ENCODE data around the gene ID2. TPM values are rescaled to one million over a fixed set of nuclear protein-coding genes. Genes with fewer than 3 reads are reported as not detected.
"Not testable (repeated sequence)": the region's sequence is repeated elsewhere in the genome, so short reads cannot be mapped to it uniquely, and the experiment has no call there.

ID2 gene
- total RNA-seq, 2 experiments from 2014 or later = 167 to 172 TPM

- POLR2A ChIA-PET = no interaction called here
- no peak overlapping the region for H3K27ac Mint-ChIP-seq
- H3K4me1 Mint-ChIP-seq = no peaks in the 10 kb centered on the region
- ATAC-seq (ENCODE audit: low read depth) = no peak
- H3K9me3 Mint-ChIP-seq = peaks cover 7% of the 10 kb centered on the region
- DNase-seq = no peak
- no peaks in the 10 kb centered on the region for H3K36me3 Mint-ChIP-seq
- no peak overlapping the region for H3K4me3 Mint-ChIP-seq
- H3K27me3 Mint-ChIP-seq = peaks cover 8% of the 10 kb centered on the region
Measured at GRCh38 chr2:8721410-8721809, 39.6 kb downstream of the ID2 start.

DNA sequence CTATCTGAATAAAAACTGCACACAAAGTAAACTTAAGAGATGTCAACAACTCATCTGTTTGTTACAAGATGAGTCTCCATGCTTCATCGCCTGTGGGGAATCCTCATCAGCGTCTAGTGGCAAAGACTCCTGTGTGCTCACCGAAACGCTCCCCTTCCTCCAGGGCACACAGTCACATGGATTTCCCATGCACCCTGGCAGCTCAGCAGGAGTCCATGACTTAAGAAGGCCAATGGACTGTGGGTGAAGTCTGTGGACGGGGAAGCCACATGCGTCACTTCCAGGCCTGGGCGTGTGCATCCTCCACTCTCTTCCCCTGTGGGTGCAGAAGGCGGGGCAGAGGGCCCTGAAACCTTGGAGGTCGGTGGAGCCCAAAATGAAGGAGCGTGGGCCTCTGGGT lies 41.1 kb downstream of the ID2 start:
- H3K4me1 Mint-ChIP-seq = no peaks in the 10 kb centered on the region
- H3K27ac Mint-ChIP-seq = no peak overlapping the region
- peaks cover 3% of the 10 kb centered on the region for H3K27me3 Mint-ChIP-seq
- H3K9me3 Mint-ChIP-seq = no peaks in the 10 kb centered on the region
- H3K4me3 Mint-ChIP-seq = no peak overlapping the region
- no peak for DNase-seq
- no peaks in the 10 kb centered on the region for H3K36me3 Mint-ChIP-seq
- no peak for ATAC-seq (ENCODE audit: low read depth)
- POLR2A ChIA-PET = no interaction called here

DNA sequence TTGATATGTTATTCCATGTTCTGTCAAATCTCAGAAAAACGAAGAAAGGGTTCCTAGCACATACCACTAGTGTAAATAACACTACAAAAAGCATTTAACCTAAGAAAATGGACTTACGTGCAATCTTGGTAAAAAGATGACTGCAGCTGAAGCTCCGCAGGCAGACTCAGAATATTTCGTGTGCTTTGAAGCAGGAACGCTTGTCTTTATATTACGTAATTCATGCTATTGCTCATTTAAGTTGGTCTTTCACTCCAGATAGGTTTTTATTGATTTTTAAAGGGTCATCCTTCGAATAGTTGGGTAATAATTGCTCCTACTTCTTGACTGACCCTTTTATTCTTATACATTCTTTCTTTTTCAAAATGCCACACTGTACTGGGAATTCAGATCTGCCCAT lies 44.0 kb downstream of the ID2 start:
- Mint-ChIP-seq H3K4me1 (no peaks in the 10 kb centered on the region), H3K9me3 (no peaks in the 10 kb centered on the region), H3K27me3 (no peaks in the 10 kb centered on the region), H3K4me3 (no peak overlapping the region), H3K27ac (no peak overlapping the region), H3K36me3 (no peaks in the 10 kb centered on the region)
- POLR2A ChIA-PET = no interaction called here
- no peak for DNase-seq
- ATAC-seq (ENCODE audit: low read depth) = no peak

DNA sequence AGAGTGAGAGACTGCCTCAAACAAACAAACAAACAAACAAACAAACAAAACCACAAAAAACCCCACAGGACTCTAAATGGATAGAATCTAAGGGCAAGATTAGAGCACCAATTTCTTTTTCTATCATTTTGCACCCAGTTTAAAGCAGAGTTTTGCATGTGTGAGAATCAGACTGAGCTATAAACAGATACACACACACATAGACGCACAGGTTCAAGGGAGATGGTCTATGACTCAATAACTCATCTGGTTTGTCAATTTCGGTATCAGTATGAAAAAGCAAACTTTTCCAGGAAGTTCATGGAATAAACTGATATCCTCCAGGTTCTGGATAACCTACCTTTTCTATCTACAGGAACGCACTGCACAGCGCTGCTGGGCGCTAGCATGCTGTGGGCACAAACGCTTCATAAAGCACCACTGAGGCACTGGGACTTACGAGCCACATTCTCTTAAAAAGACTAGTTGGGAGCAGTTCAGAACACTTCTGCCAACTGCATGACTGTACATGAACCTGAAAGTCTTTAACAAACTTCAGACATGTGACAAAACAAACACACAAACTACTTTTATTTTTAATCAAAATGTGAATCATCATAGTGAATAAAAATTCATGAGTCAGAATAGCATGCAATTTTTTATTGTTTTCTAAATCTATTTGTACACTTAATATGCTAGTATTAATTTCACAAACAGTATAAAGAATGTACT lies 46.6 kb downstream of the ID2 start:
- Mint-ChIP-seq H3K27ac (no peak overlapping the region), H3K4me1 (no peaks in the 10 kb centered on the region), H3K36me3 (peaks cover 13% of the 10 kb centered on the region), H3K9me3 (no peaks in the 10 kb centered on the region), H3K4me3 (no peak overlapping the region), H3K27me3 (no peaks in the 10 kb centered on the region)
- DNase-seq (no peak), ATAC-seq (ENCODE audit: low read depth) (no peak)
- POLR2A ChIA-PET = interaction anchor here (0.5 kb wide), 1 partner anchor 274 kb away, joined by 4 read pairs; no protein-coding TSS in a partner anchor

- H3K4me3 Mint-ChIP-seq; POLR2A ChIA-PET; H3K9me3 Mint-ChIP-seq; H3K4me1 Mint-ChIP-seq; DNase-seq; H3K27ac Mint-ChIP-seq; ATAC-seq (ENCODE audit: low read depth); H3K27me3 Mint-ChIP-seq: not testable (repeated sequence)
- H3K36me3 Mint-ChIP-seq = peaks cover 13% of the 10 kb centered on the region
Measured at GRCh38 chr2:8729101-8729500, 47.2 kb downstream of the ID2 start.

DNA sequence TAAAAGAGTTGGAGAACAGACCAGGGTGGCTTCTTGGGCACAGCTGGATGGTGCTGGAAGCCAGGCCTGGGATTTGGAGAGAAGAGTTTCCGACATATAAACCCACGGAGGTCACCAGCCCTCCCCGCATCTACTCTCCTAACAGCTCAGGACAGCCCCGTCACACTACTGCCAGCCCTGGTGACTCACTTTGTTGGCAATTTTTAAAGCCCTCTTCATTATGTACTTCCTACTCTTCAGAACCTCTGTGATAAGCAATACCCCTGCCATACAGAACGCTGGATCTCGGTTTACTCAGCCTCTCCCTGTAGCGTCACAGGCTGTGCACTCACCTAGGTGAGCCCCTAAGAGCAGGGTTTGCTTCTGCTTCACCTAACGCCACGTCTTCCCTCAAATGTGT lies 48.1 kb downstream of the ID2 start:
- DNase-seq (no peak), ATAC-seq (ENCODE audit: low read depth) (no peak)
- no peak overlapping the region for H3K27ac Mint-ChIP-seq
- POLR2A ChIA-PET = no interaction called here
- H3K4me3 Mint-ChIP-seq = no peak overlapping the region
- no peaks in the 10 kb centered on the region for H3K27me3 Mint-ChIP-seq
- H3K9me3 Mint-ChIP-seq = no peaks in the 10 kb centered on the region
- H3K4me1 Mint-ChIP-seq = no peaks in the 10 kb centered on the region
- peaks cover 13% of the 10 kb centered on the region for H3K36me3 Mint-ChIP-seq

DNA sequence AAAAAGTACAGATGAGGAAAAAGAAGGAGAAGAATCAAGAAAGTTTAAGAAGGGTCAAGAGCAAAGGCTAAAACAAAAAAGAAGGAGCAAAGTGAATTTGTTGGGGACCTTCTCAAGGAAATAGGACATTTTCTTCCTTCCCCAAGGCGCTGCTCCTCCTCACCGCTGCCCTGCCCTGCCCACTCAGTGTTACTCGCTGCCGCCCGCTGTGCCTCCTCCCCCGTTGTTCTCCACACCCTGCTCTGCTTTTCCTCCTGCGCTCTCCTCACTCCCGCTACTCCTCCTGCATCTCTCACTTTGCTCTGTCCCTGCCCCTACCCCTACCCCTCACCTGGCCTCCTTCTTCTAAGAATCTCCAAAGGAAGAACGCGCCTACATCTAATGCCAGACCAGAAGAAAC lies 50.7 kb downstream of the ID2 start:
- DNase-seq (no peak), ATAC-seq (ENCODE audit: low read depth) (no peak)
- Mint-ChIP-seq H3K9me3 (no peaks in the 10 kb centered on the region), H3K27me3 (no peaks in the 10 kb centered on the region), H3K36me3 (peaks cover 13% of the 10 kb centered on the region), H3K4me3 (no peak overlapping the region), H3K27ac (no peak overlapping the region), H3K4me1 (no peaks in the 10 kb centered on the region)
- POLR2A ChIA-PET = no interaction called here

Other genes with a start within 250 kb of the ID2 start
- 10 to 100 TPM; 38.0 to 39.4 TPM for gene KIDINS220, start 155.6 kb downstream of the ID2 start, total RNA-seq

Measured in activated naive CD8-positive, alpha-beta T cell treated with anti-CD3 and anti-CD28 coated beads, Interleukin-2, amount 10 ng/mL, durations not matched to agents 7 days and 5 days (primary cell).